ENCODE data around the gene KAZN.

The KAZN gene

GRCh38 chr1:15007368-15007767 is 408.9 kb downstream of the KAZN start:
- DNase-seq (ENCODE audit: low spot score), result no peak

- no peak for DNase-seq (ENCODE audit: low spot score)
Measured at GRCh38 chr1:15007842-15008241, 409.4 kb downstream of the KAZN start.

- DNase-seq (ENCODE audit: low spot score), result no peak
Measured at GRCh38 chr1:15008783-15009729, 410.6 kb downstream of the KAZN start.

GRCh38 chr1:15011160-15011559 is 412.7 kb downstream of the KAZN start:
- no peak for DNase-seq (ENCODE audit: low spot score)

GRCh38 chr1:15011661-15012060 is 413.2 kb downstream of the KAZN start:
- DNase-seq (ENCODE audit: low spot score), result no peak

GRCh38 chr1:15012822-15013221 is 414.3 kb downstream of the KAZN start:
- DNase-seq (ENCODE audit: low spot score), result no peak

- no peak for DNase-seq (ENCODE audit: low spot score)
Measured at GRCh38 chr1:15013767-15014166, 415.3 kb downstream of the KAZN start.

- DNase-seq (ENCODE audit: low spot score), result no peak
Measured at GRCh38 chr1:15014516-15014915, 416.0 kb downstream of the KAZN start.

GRCh38 chr1:15016001-15016400 is 417.5 kb downstream of the KAZN start:
- no peak for DNase-seq (ENCODE audit: low spot score)

- no peak for DNase-seq (ENCODE audit: low spot score)
Measured at GRCh38 chr1:15016526-15016925, 418.0 kb downstream of the KAZN start.

GRCh38 chr1:15017120-15017519 is 418.6 kb downstream of the KAZN start:
- no peak for DNase-seq (ENCODE audit: low spot score)

- no peak for DNase-seq (ENCODE audit: low spot score)
Measured at GRCh38 chr1:15018767-15019166, 420.3 kb downstream of the KAZN start.

- no peak for DNase-seq (ENCODE audit: low spot score)
Measured at GRCh38 chr1:15020943-15021745, 422.7 kb downstream of the KAZN start.

GRCh38 chr1:15022048-15022447 is 423.6 kb downstream of the KAZN start:
- no peak for DNase-seq (ENCODE audit: low spot score)

- no peak for DNase-seq (ENCODE audit: low spot score)
Measured at GRCh38 chr1:15023205-15023604, 424.7 kb downstream of the KAZN start.

- DNase-seq (ENCODE audit: low spot score), result no peak
Measured at GRCh38 chr1:15023976-15024375, 425.5 kb downstream of the KAZN start.

- DNase-seq (ENCODE audit: low spot score), result no peak
Measured at GRCh38 chr1:15026117-15026489, 427.6 kb downstream of the KAZN start.

- peak; percentile 20 for DNase-seq (ENCODE audit: low spot score)
Measured at GRCh38 chr1:15027515-15027986, 429.1 kb downstream of the KAZN start.

GRCh38 chr1:15028102-15028501 is 429.6 kb downstream of the KAZN start:
- no peak for DNase-seq (ENCODE audit: low spot score)

- no peak for DNase-seq (ENCODE audit: low spot score)
Measured at GRCh38 chr1:15028616-15029015, 430.1 kb downstream of the KAZN start.

GRCh38 chr1:15029036-15029435 is 430.6 kb downstream of the KAZN start:
- DNase-seq (ENCODE audit: low spot score), result no peak

- DNase-seq (ENCODE audit: low spot score), result no peak
Measured at GRCh38 chr1:15029786-15030185, 431.3 kb downstream of the KAZN start.
